Panc1 (cell line): ENCODE data around the gene HMCN2. TPM values are rescaled to one million over a fixed set of nuclear protein-coding genes. Genes with fewer than 3 reads are reported as not detected.
A peak's percentile ranks its signal among the peaks of the same experiment; 100 is the strongest.

ENCODE experiments used
- ATAC-seq: fragments of 200-7000 bp; cut with Tn5 transposase; 2 replicates; pipeline ENCODE4 v1.9.1; 2020; ENCODE audit warnings: mild to moderate bottlenecking, moderate library complexity
- BruUV-seq: library from RNA; stranded (reverse); fragments of 400-500 nt; replicated peaks from 2 replicates; lab custom pipeline; 2021; lab: Mats Ljungman, UMichigan
- CTCF ChIA-PET: fragments of 300-600 bp; sonication (Branson Sonifier 250); formaldehyde crosslinking; loops from one replicate; lab custom pipeline; 2022; ENCODE audit warnings: antibody characterized with exemption; lab: Charles Lee
- POLR2A ChIA-PET: fragments of 300-600 bp; sonication (Branson Sonifier 250); formaldehyde crosslinking; loops from one replicate; lab custom pipeline; 2022; ENCODE audit warnings: antibody characterized with exemption; lab: Charles Lee
- DNase-seq: peaks from one replicate; pipeline ENCODE4 v3.0.0-alpha.2; 2010; ENCODE audit warnings: low read depth, low spot score
- H3K27ac ChIP-seq: 2 replicates; pipeline ENCODE4 v1.5.1; 2011; ENCODE audit warnings: mild to moderate bottlenecking, low read length, inconsistent platforms
- H3K27me3 ChIP-seq: fragments of 200-500 bp; sonication (Bioruptor generic); 2 replicates; pipeline ENCODE4 v1.6.0; 2014; ENCODE audit warnings: low read length, inconsistent platforms; ENCODE audit not compliant: control insufficient read depth, insufficient read depth
- H3K36me3 ChIP-seq: fragments of 200-500 bp; sonication (Bioruptor generic); 2 replicates; pipeline ENCODE4 v1.5.1; 2014; ENCODE audit warnings: inconsistent platforms, mild to moderate bottlenecking, low read length, moderate library complexity; ENCODE audit not compliant: control insufficient read depth, insufficient read depth
- H3K4me1 ChIP-seq: 2 replicates; pipeline ENCODE4 v1.5.1; 2011; ENCODE audit warnings: inconsistent platforms, mild to moderate bottlenecking, low read length, moderate library complexity; ENCODE audit not compliant: control insufficient read depth, insufficient read depth
- H3K4me3 ChIP-seq, 2 experiments: 2 replicates each; pipeline ENCODE4 v1.5.1; 2011 to 2012; ENCODE audit warnings: low read depth in 2 of 2, low read length in 2 of 2, mild to moderate bottlenecking in 2 of 2, inconsistent platforms in 1 of 2, moderate library complexity in 1 of 2
- H3K9me3 ChIP-seq: fragments of 200-500 bp; sonication (Bioruptor generic); 2 replicates; pipeline ENCODE4 v1.5.1; 2014; ENCODE audit warnings: low read depth, mild to moderate bottlenecking, inconsistent platforms, low read length, moderate library complexity; ENCODE audit not compliant: control insufficient read depth, insufficient read depth
- POLR2AphosphoS5 ChIP-seq: IDR thresholded peaks from 2 replicates; pipeline ENCODE4 v1.6.1; 2012; ENCODE audit warnings: mild to moderate bottlenecking, low read depth, low read length, moderate library complexity
- REST ChIP-seq, 2 experiments: IDR thresholded peaks; 2 replicates each; pipeline ENCODE4 v1.6.1; 2011 to 2012; ENCODE audit warnings: low read depth in 2 of 2, control low read depth in 1 of 2, low read length in 1 of 2, mild to moderate bottlenecking in 1 of 2, moderate library complexity in 1 of 2; ENCODE audit not compliant: insufficient read depth in 1 of 2
- SIN3A ChIP-seq: IDR thresholded peaks from 2 replicates; pipeline ENCODE4 v1.6.1; 2012; ENCODE audit warnings: low read depth, mild to moderate bottlenecking, low read length, moderate library complexity, borderline replicate concordance; ENCODE audit not compliant: insufficient read depth
- TCF7L2 ChIP-seq: IDR thresholded peaks from 2 replicates; pipeline ENCODE4 v1.6.1; 2011; ENCODE audit warnings: mild to moderate bottlenecking, low read depth, low read length, inconsistent platforms
- in situ Hi-C: cut with HindIII; loops from 2 replicates; pipeline ENCODE4 v1.10.0; 2016; ENCODE audit warnings: low sequenced_read_pairs, low pct_unique_long_range_greater_than_20kb
- intact Hi-C: fragments of 100-400 bp; cut with micrococcal nuclease; formaldehyde crosslinking; loops from one replicate; pipeline ENCODE4 v1.10.0; 2022; ENCODE audit not compliant: unreplicated experiment
- total RNA-seq: library from RNA; stranded (reverse); gene quantifications from one replicate; pipeline ENCODE4 v1.2.1, GENCODE V29; 2021; ENCODE audit not compliant: unreplicated experiment
- TF ChIP-seq, protein P1 (sequence below): fragments of 450-650 bp; IDR thresholded peaks from 2 replicates; pipeline ENCODE4 v1.5.1; 2017; ENCODE audit warnings: mild to moderate bottlenecking

The HMCN2 gene
- total RNA-seq, 1 experiment from 2014 or later: 0.05 TPM

DNA sequence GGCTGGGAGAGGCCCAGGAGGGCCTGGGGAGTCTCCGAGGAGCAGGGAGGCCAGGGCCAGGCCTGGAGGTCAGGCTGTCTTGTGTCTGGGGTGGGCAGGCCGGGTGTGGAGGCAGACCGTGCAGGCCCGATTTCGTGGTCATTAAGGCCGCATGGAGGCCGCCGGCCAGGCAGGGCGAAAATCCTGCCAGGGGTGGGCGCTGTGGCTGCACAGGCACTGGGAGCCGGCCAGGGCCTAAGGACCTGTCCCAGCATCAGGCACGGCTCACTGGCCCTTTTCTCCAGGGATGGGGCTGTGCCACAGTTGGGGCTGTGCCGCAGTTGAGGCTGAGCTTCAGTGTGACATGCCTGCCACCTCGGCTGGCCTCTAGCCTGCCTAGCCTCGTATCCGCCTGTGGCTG lies 215.1 kb downstream of the HMCN2 start:
- ChIA-PET POLR2A (no interaction called here), CTCF (interaction anchor here (0.6 kb wide), 1 partner anchor 174 kb away, joined by 4 read pairs; no protein-coding TSS in a partner anchor)
- no peak for DNase-seq
- Histone ChIP-seq H3K4me1 (no peaks in the 10 kb centered on the region), H3K27ac (no peak overlapping the region), H3K27me3 (no peaks in the 10 kb centered on the region), H3K36me3 (no peaks in the 10 kb centered on the region), H3K9me3 (no peaks in the 10 kb centered on the region), H3K4me3 (no peak overlapping the region)
- no TSS peak for BruUV-seq
- TF ChIP-seq, protein P1, sequence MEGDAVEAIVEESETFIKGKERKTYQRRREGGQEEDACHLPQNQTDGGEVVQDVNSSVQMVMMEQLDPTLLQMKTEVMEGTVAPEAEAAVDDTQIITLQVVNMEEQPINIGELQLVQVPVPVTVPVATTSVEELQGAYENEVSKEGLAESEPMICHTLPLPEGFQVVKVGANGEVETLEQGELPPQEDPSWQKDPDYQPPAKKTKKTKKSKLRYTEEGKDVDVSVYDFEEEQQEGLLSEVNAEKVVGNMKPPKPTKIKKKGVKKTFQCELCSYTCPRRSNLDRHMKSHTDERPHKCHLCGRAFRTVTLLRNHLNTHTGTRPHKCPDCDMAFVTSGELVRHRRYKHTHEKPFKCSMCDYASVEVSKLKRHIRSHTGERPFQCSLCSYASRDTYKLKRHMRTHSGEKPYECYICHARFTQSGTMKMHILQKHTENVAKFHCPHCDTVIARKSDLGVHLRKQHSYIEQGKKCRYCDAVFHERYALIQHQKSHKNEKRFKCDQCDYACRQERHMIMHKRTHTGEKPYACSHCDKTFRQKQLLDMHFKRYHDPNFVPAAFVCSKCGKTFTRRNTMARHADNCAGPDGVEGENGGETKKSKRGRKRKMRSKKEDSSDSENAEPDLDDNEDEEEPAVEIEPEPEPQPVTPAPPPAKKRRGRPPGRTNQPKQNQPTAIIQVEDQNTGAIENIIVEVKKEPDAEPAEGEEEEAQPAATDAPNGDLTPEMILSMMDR: no peak
- TF ChIP-seq TCF7L2: no peak
- no peak for TF ChIP-seq REST (IDR thresholded peaks at IDR 0.05; ENCODE audit: insufficient read depth in 1 of 2, low read depth in 2 of 2, low read length in 1 of 2)
- TF ChIP-seq SIN3A: no peak
- no peak for TF ChIP-seq POLR2AphosphoS5
- in situ Hi-C loops: no loop called here
- ATAC-seq: peak; percentile 66; the same call in 1 of the 2 replicates
- intact Hi-C loops: no loop called here

DNA sequence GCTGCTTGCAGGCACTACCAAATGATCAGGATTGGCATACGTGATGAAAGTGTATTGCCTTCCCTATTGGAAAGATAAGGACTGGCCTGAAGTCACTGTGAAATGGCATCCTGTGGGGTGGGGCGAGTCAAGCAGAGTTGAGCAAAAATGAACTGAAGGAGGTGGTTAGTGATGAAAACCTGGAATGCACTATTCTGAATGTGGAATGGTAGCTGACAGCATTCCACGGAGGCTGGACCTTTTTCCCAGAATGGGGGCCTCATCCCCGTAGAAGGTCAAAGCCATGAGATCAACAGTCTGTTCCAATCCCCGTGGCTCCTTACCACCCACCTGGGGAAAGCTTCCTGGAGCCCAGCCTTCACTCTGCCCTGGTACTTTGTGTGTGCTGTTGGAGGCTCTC lies 216.9 kb downstream of the HMCN2 start:
- H3K36me3 ChIP-seq: no peaks in the 10 kb centered on the region
- no peak overlapping the region for H3K4me3 ChIP-seq
- no TSS peak for BruUV-seq
- TF ChIP-seq TCF7L2 (no peak), POLR2AphosphoS5 (no peak), REST (IDR thresholded peaks at IDR 0.05; ENCODE audit: insufficient read depth in 1 of 2, low read depth in 2 of 2, low read length in 1 of 2) (no peak), SIN3A (no peak)
- TF ChIP-seq, protein P1: no peak
- DNase-seq (no peak), ATAC-seq (no peak)
- H3K4me1 ChIP-seq: no peaks in the 10 kb centered on the region
- CTCF ChIA-PET: no interaction called here
- in situ Hi-C loops (no loop called here), intact Hi-C loops (no loop called here)
- no peaks in the 10 kb centered on the region for H3K27me3 ChIP-seq
- no peaks in the 10 kb centered on the region for H3K9me3 ChIP-seq
- H3K27ac ChIP-seq: no peak overlapping the region
- POLR2A ChIA-PET: interaction anchor here (0.5 kb wide), 1 partner anchor 200 kb away, joined by 14 read pairs; no protein-coding TSS in a partner anchor
